Smooth muscle cell (in vitro differentiated cells): ENCODE results near the gene FGGY. TPM values are rescaled to one million over a fixed set of nuclear protein-coding genes. Genes with fewer than 3 reads are reported as not detected.
A peak's percentile ranks its signal among the peaks of the same experiment; 100 is the strongest.

Source experiments
- DNase-seq: peaks from one replicate; lab custom pipeline; 2025; ENCODE audit not compliant: unreplicated experiment; lab: John Stamatoyannopoulos, UW
- H2AFZ ChIP-seq: fragments of 200-600 bp; sonication (generic); 2 replicates; pipeline ENCODE4 v1.6.0; 2016; ENCODE audit warnings: antibody characterized with exemption, low read depth, mild to moderate bottlenecking
- H3F3A ChIP-seq: fragments of 200-600 bp; sonication (generic); 2 replicates; pipeline ENCODE4 v1.6.0; 2017; ENCODE audit warnings: antibody characterized with exemption, low read depth
- H3K27ac ChIP-seq: fragments of 200-600 bp; sonication (generic); 2 replicates; pipeline ENCODE4 v1.5.1; 2016; ENCODE audit warnings: low read depth, mild to moderate bottlenecking
- H3K27me3 ChIP-seq: fragments of 200-600 bp; sonication (generic); 2 replicates; pipeline ENCODE4 v1.6.1; 2016; ENCODE audit warnings: low read depth, mild to moderate bottlenecking
- H3K36me3 ChIP-seq: fragments of 200-600 bp; sonication (generic); 2 replicates; pipeline ENCODE4 v1.5.1; 2016; ENCODE audit warnings: low read depth
- H3K4me1 ChIP-seq: fragments of 200-600 bp; sonication (generic); 2 replicates; pipeline ENCODE4 v1.5.1; 2016; ENCODE audit warnings: low read depth
- H3K4me2 ChIP-seq: fragments of 200-600 bp; sonication (generic); 2 replicates; pipeline ENCODE4 v1.6.0; 2016; ENCODE audit warnings: mild to moderate bottlenecking
- H3K4me3 ChIP-seq: fragments of 200-600 bp; sonication (generic); 2 replicates; pipeline ENCODE4 v1.5.1; 2016; ENCODE audit warnings: mild to moderate bottlenecking
- H3K79me2 ChIP-seq: fragments of 200-600 bp; sonication (generic); 2 replicates; pipeline ENCODE4 v1.6.0; 2016; ENCODE audit warnings: low read depth, mild to moderate bottlenecking
- H3K9ac ChIP-seq: fragments of 200-600 bp; sonication (generic); 2 replicates; pipeline ENCODE4 v1.6.0; 2016; ENCODE audit warnings: low read depth
- H3K9me3 ChIP-seq: fragments of 200-600 bp; sonication (generic); replicated peaks from 2 replicates; pipeline ENCODE4 v1.5.1; 2016; ENCODE audit warnings: low read depth
- H4K20me1 ChIP-seq: fragments of 200-600 bp; sonication (generic); 2 replicates; pipeline ENCODE4 v1.6.0; 2016; ENCODE audit warnings: low read depth
- WGBS: methylation state at CpG from one replicate; pipeline ENCODE4 v1.1.7; 2016; ENCODE audit warnings: low lambda C conversion rate; 5-methylcytosine and 5-hydroxymethylcytosine counted together
- polyA plus RNA-seq: library from polyadenylated mRNA; unstranded; fragments of >200 nt; fragmentation: Nextera tagmentation; extraction: Ambion mirVana; gene quantifications from 2 replicates; pipeline ENCODE4 v1.2.1, GENCODE V29; 2016
- total RNA-seq: library from RNA; depleted of rRNA; stranded (reverse); fragments of >200 nt; gene quantifications from 2 replicates; pipeline ENCODE4 v1.2.3, GENCODE V29; 2014
- TF ChIP-seq, protein P1 (sequence below): fragments of 200-600 bp; sonication (generic); IDR thresholded peaks from 2 replicates; pipeline ENCODE4 v1.5.1; 2017; ENCODE audit warnings: borderline replicate concordance, mild to moderate bottlenecking, antibody characterized with exemption; ENCODE audit not compliant: insufficient read depth, poor library complexity, severe bottlenecking

The FGGY gene
- total and polyA plus RNA-seq, 2 experiments from 2014 or later, result 5.1 to 9.2 TPM

- H2AFZ ChIP-seq, result no peak overlapping the region
- no peaks in the 10 kb centered on the region for H3K36me3 ChIP-seq
- H3K9ac ChIP-seq, result peak overlapping the region; percentile 22
- H3K9me3 ChIP-seq, result no peaks in the 10 kb centered on the region
- peaks cover 27% of the 10 kb centered on the region for H3K4me1 ChIP-seq
- no peaks in the 10 kb centered on the region for H3K79me2 ChIP-seq
- H3K27ac ChIP-seq, result peak overlapping the region; percentile 86
- no peak for DNase-seq
- no peak overlapping the region for H3K4me3 ChIP-seq
- whole genome bisulfite sequencing, result 47% methylated on average over 3 of the region's 3 CpGs
- peak overlapping the region; percentile 58 for H3K4me2 ChIP-seq
- no peaks in the 10 kb centered on the region for H4K20me1 ChIP-seq
- H3K27me3 ChIP-seq, result no peaks in the 10 kb centered on the region
- TF ChIP-seq, protein P1, sequence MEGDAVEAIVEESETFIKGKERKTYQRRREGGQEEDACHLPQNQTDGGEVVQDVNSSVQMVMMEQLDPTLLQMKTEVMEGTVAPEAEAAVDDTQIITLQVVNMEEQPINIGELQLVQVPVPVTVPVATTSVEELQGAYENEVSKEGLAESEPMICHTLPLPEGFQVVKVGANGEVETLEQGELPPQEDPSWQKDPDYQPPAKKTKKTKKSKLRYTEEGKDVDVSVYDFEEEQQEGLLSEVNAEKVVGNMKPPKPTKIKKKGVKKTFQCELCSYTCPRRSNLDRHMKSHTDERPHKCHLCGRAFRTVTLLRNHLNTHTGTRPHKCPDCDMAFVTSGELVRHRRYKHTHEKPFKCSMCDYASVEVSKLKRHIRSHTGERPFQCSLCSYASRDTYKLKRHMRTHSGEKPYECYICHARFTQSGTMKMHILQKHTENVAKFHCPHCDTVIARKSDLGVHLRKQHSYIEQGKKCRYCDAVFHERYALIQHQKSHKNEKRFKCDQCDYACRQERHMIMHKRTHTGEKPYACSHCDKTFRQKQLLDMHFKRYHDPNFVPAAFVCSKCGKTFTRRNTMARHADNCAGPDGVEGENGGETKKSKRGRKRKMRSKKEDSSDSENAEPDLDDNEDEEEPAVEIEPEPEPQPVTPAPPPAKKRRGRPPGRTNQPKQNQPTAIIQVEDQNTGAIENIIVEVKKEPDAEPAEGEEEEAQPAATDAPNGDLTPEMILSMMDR, result no peak
- peaks cover 4% of the 10 kb centered on the region for H3F3A ChIP-seq
Measured at GRCh38 chr1:59504276-59504675, 207.4 kb downstream of the FGGY start.

DNA sequence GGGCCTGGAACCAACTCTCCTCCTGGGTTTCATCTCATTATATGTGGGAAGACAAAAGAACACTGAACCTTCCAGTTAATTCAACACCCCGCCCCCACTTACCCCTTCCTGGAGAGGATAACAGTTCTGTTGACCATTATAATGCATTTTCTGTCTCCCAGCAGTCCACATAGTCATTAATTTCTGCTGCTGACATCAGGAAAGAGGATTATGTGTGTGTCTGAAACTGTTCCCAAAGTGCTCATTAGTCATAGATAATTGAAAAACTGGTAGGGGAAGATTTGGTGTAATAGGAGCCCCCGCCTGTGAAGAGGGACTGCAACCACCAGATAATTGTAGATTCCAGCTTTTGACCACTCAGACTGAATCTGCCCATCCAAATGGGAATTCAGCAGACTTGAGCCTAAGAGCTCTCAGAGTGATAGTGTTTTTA is 208.7 kb downstream of the FGGY start:
- peaks cover 16% of the 10 kb centered on the region for H3K4me1 ChIP-seq

GRCh38 chr1:59506952-59507351 is 210.1 kb downstream of the FGGY start:
- H3K9ac ChIP-seq, result no peak overlapping the region
- H3K4me3 ChIP-seq, result no peak overlapping the region
- DNase-seq, result no peak
- H4K20me1 ChIP-seq, result no peaks in the 10 kb centered on the region
- H3K36me3 ChIP-seq, result no peaks in the 10 kb centered on the region
- peaks cover 16% of the 10 kb centered on the region for H3K4me1 ChIP-seq
- peak overlapping the region; percentile 86 for H3K27ac ChIP-seq
- TF ChIP-seq, protein P1, result no peak
- H3K27me3 ChIP-seq, result no peaks in the 10 kb centered on the region
- H3F3A ChIP-seq, result peaks cover 12% of the 10 kb centered on the region
- no peaks in the 10 kb centered on the region for H3K9me3 ChIP-seq
- 76% methylated on average over 3 of the region's 3 CpGs for WGBS
- no peaks in the 10 kb centered on the region for H3K79me2 ChIP-seq
- no peak overlapping the region for H2AFZ ChIP-seq
- H3K4me2 ChIP-seq, result no peak overlapping the region

More for the DNA sequence above, 208.7 kb downstream of the FGGY start:
- Histone ChIP-seq H3K9me3 (no peaks in the 10 kb centered on the region), H3K79me2 (no peaks in the 10 kb centered on the region), H3K36me3 (no peaks in the 10 kb centered on the region), H4K20me1 (no peaks in the 10 kb centered on the region), H3K4me2 (peak overlapping the region; percentile 58), H3K27me3 (no peaks in the 10 kb centered on the region), H3K4me3 (no peak overlapping the region), H3F3A (peaks cover 4% of the 10 kb centered on the region), H3K27ac (peak overlapping the region; percentile 86), H2AFZ (no peak overlapping the region), H3K9ac (peak overlapping the region; percentile 49)
- WGBS, result 39% methylated on average over 2 of the region's 2 CpGs
- TF ChIP-seq, protein P1, result no peak
- no peak for DNase-seq

DNA sequence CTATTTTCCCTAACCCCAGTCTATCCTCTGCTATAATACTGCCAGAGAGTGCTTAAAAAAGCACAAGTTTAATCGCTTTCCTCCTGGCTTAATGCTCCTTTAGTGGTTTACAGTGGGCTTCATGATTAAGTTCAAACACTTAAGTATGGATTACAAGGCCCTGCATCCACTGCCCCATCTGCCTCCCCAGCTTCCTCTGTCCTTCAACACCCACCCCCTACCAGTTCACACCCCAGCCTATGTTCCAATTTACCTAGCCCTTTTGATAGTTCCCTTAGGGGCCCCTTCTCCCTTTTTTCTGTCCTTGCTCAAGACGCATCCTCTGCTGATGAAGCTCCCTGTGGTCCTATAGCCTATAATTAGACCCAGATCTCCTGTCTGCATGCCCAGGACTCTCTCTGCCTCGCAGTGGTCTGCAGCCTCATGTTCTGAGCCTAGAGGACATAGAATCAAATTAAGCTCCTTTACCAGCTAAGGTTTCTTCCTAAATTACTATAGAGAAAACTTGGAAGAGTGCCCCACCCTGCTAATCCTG is 212.5 kb downstream of the FGGY start:
- no peak overlapping the region for H3K4me2 ChIP-seq

More for the DNA sequence above, 212.5 kb downstream of the FGGY start:
- no peaks in the 10 kb centered on the region for H3K36me3 ChIP-seq
- H3K4me3 ChIP-seq, result no peak overlapping the region
- TF ChIP-seq, protein P1, result no peak
- no peak overlapping the region for H3K27ac ChIP-seq
- H3K4me1 ChIP-seq, result peaks cover 16% of the 10 kb centered on the region
- DNase-seq, result no peak
- H3K27me3 ChIP-seq, result no peaks in the 10 kb centered on the region
- H3K79me2 ChIP-seq, result no peaks in the 10 kb centered on the region
- no peaks in the 10 kb centered on the region for H4K20me1 ChIP-seq
- no peak overlapping the region for H3K9ac ChIP-seq
- H3K9me3 ChIP-seq, result no peaks in the 10 kb centered on the region
- H2AFZ ChIP-seq, result no peak overlapping the region
- H3F3A ChIP-seq, result peaks cover 26% of the 10 kb centered on the region
- 40% methylated on average over 3 of the region's 3 CpGs for WGBS
